T-cell (primary cell): ENCODE results near the gene AJUBA. TPM values are rescaled to one million over a fixed set of nuclear protein-coding genes. Genes with fewer than 3 reads are reported as not detected.
A peak's percentile ranks its signal among the peaks of the same experiment; 100 is the strongest.

ENCODE experiments used
- ATAC-seq, 4 experiments: fragments of 200-7000 bp in 3 of 4; fragments of 150-1000 bp in 1 of 4; cut with Tn5 transposase; replicated peaks in 1 of 4; 1 replicate in 3 of 4; 2 replicates in 1 of 4; pipeline ENCODE4 v1.10.0; 2021; ENCODE audit warnings: moderate library complexity in 3 of 4, mild to moderate bottlenecking in 2 of 4, moderate number of reproducible peaks in 1 of 4
- CTCF ChIA-PET, 2 donors: fragments of 300-600 bp; sonication (Branson Sonifier 250); formaldehyde crosslinking; loops; one replicate each; lab custom pipeline; 2022; ENCODE audit warnings: antibody characterized with exemption in 2 of 2; lab: Charles Lee
- POLR2A ChIA-PET, 2 donors: fragments of 300-600 bp; sonication (Branson Sonifier 250); formaldehyde crosslinking; loops; one replicate each; lab custom pipeline; 2022; ENCODE audit warnings: antibody characterized with exemption in 2 of 2; lab: Charles Lee
- DNase-seq, 35 experiments: peaks; one replicate each; pipeline versions ENCODE4 v3.0.0 to v3.0.0-alpha.2; 2013 to 2023
- H3K27ac ChIP-seq: one replicate; pipeline ENCODE4 v1.5.1; 2013; ENCODE audit warnings: low read length
- H3K27me3 ChIP-seq, 2 experiments: replicated peaks in 1 of 2; 1 replicate in 1 of 2; 2 replicates in 1 of 2; pipeline versions ENCODE4 v1.6.1 to v1.7.0; 2013; ENCODE audit warnings: low read length in 1 of 2, mixed read lengths in 1 of 2; ENCODE audit not compliant: control insufficient read depth in 2 of 2, insufficient read depth in 2 of 2; ENCODE audit errors: extremely low read depth in 1 of 2
- H3K36me3 ChIP-seq, 2 donors: 1 replicate in 1 of 2; 2 replicates in 1 of 2; pipeline versions ENCODE4 v1.6.1 to v1.7.0; 2013; ENCODE audit warnings: low read length in 1 of 2; ENCODE audit not compliant: control insufficient read depth in 2 of 2, insufficient read depth in 1 of 2; ENCODE audit errors: extremely low read depth in 1 of 2
- H3K4me1 ChIP-seq, 2 experiments: 1 replicate in 1 of 2; 2 replicates in 1 of 2; pipeline versions ENCODE4 v1.6.1 to v1.7.0; 2013; ENCODE audit warnings: low read length in 2 of 2, mixed read lengths in 1 of 2; ENCODE audit not compliant: insufficient read depth in 2 of 2, control insufficient read depth in 1 of 2; ENCODE audit errors: extremely low read depth in 1 of 2
- H3K4me3 ChIP-seq, 2 donors: 1 replicate in 1 of 2; 2 replicates in 1 of 2; pipeline versions ENCODE4 v1.5.1 to v1.7.0; 2013; ENCODE audit warnings: mild to moderate bottlenecking in 2 of 2, low read length in 1 of 2, moderate library complexity in 1 of 2; ENCODE audit not compliant: control insufficient read depth in 1 of 2; ENCODE audit errors: extremely low read depth in 1 of 2
- H3K9me3 ChIP-seq: 2 replicates; pipeline ENCODE4 v1.7.0; 2013
- H3K27ac Mint-ChIP-seq, 2 donors: one replicate each; pipeline ENCODE4 v1.8.0; 2020 to 2021; ENCODE audit warnings: mild to moderate bottlenecking in 2 of 2, mixed read lengths in 2 of 2
- H3K27me3 Mint-ChIP-seq, 2 donors: one replicate each; pipeline ENCODE4 v1.8.0; 2021 to 2022; ENCODE audit warnings: mixed read lengths in 2 of 2
- H3K36me3 Mint-ChIP-seq: one replicate; pipeline ENCODE4 v1.8.0; 2021; ENCODE audit warnings: mixed read lengths
- H3K4me1 Mint-ChIP-seq, 3 donors: one replicate each; pipeline ENCODE4 v1.8.0; 2020 to 2022; ENCODE audit warnings: mixed read lengths in 3 of 3, mild to moderate bottlenecking in 1 of 3
- H3K4me3 Mint-ChIP-seq, 3 donors: one replicate each; pipeline ENCODE4 v1.8.0; 2020 to 2022; ENCODE audit warnings: mild to moderate bottlenecking in 3 of 3, mixed read lengths in 3 of 3, moderate library complexity in 3 of 3
- H3K9me3 Mint-ChIP-seq, 3 donors: one replicate each; pipeline ENCODE4 v1.8.0; 2020 to 2022; ENCODE audit warnings: mixed read lengths in 3 of 3
- WGBS: methylation state at CpG from one replicate; pipeline ENCODE4 v1.1.5; 2013; ENCODE audit warnings: missing lambda C conversion rate; ENCODE audit not compliant: insufficient coverage; 5-methylcytosine and 5-hydroxymethylcytosine counted together
- total RNA-seq, 35 experiments: library from RNA in 6 of 35; stranded (reverse) in 6 of 35; fragments of 120-200 nt in 1 of 35; gene quantifications; one replicate each; pipeline versions ENCODE4 v1.2.1 to v1.2.4 and lab custom pipeline; 2013 to 2026

Gene AJUBA
- total RNA-seq, 5 donors from 2014 or later (not counting 1 experiment from before 2014, with no cell fraction given): 1.8 to 3.1 (median 2.4) TPM

- WGBS: no CpG with 5 or more reads among the region's 3 CpGs
- ATAC-seq (no peak), DNase-seq (no peak)
- peaks cover 9 to 20% of the 10 kb centered on the region in 2 experiments for H3K4me1 ChIP-seq
- H3K9me3 ChIP-seq: no peaks in the 10 kb centered on the region
- Mint-ChIP-seq H3K4me3 (no peak overlapping the region), H3K36me3 (no peaks in the 10 kb centered on the region), H3K27ac (peak overlapping the region in 1 of 2 donors; percentile 11), H3K4me1 (peaks cover 5 to 9% (median 9%) of the 10 kb centered on the region in 3 donors), H3K27me3 (no peaks in the 10 kb centered on the region), H3K9me3 (no peaks in the 10 kb centered on the region)
- H3K27ac ChIP-seq: no peak overlapping the region
- ChIA-PET CTCF (interaction anchor here in 1 of 2 donors (0.6 kb wide), 1 partner anchor 1080 kb away, joined by 4 read pairs; no protein-coding TSS in a partner anchor), POLR2A (interaction anchor here in 1 of 2 donors (0.6 kb wide), 1 partner anchor 11 kb away, joined by 6 read pairs; no protein-coding TSS in a partner anchor)
- H3K36me3 ChIP-seq: peaks cover 0 to 2% of the 10 kb centered on the region in 2 donors
- H3K4me3 ChIP-seq: no peak overlapping the region
- H3K27me3 ChIP-seq: no peaks in the 10 kb centered on the region
These were observed 50.2 kb downstream of the AJUBA start for GRCh38 chr14:22932146-22932545.

- peak in 1 of 4 experiments; percentile 1 for ATAC-seq
These were observed 52.4 kb downstream of the AJUBA start for GRCh38 chr14:22929961-22930364.

GRCh38 chr14:22929104-22929960, 53.0 kb downstream of the AJUBA start, which contains the start of gene PRMT5:
Gene PRMT5 (minus strand): TSS chr14:22929376. CDS start chr14:22929361, 15 bp downstream.
- Mint-ChIP-seq H3K27me3 (no peaks in the 10 kb centered on the region), H3K27ac (no peak within 1 kb of the TSS), H3K4me3 (no peak within 1 kb of the TSS), H3K36me3 (peaks cover 18% of the 10 kb centered on the region), H3K4me1 (peaks cover 5 to 19% (median 11%) of the 10 kb centered on the region in 3 donors), H3K9me3 (no peaks in the 10 kb centered on the region)
- ATAC-seq (peak; percentile 95 to 97 (median 97)), DNase-seq (peak; percentile 93 to 100 (median 98))
- H3K27ac ChIP-seq: peak within 1 kb of the TSS; percentile 89
- H3K4me3 ChIP-seq: peak within 1 kb of the TSS; percentile 97 to 99
- H3K27me3 ChIP-seq: no peaks in the 10 kb centered on the region
- H3K4me1 ChIP-seq: peaks cover 9 to 20% of the 10 kb centered on the region in 2 experiments
- CTCF ChIA-PET: interaction anchor here (0.5 to 3.5 kb wide), 36 partner anchors 8 to 1077 kb away, joined by 3 to 50 read pairs (median 4); partner anchors contain the start of genes ACIN1 (in 1 of the 2), AJUBA (in 1 of the 2), C14orf119 (in 1 of the 2) and CDH24 (in 1 of the 2)
- peaks cover 3 to 16% of the 10 kb centered on the region in 2 donors for H3K36me3 ChIP-seq
- POLR2A ChIA-PET: interaction anchor here (0.6 to 4.4 kb wide), 8 partner anchors 9 to 340 kb away, joined by 3 to 48 read pairs (median 5); partner anchors contain the start of genes ACIN1 (in 1 of the 2), C14orf119 (in 1 of the 2), DAD1 (in 1 of the 2) and OXA1L (in 1 of the 2)
- H3K9me3 ChIP-seq: no peaks in the 10 kb centered on the region
- WGBS: 0% methylated on average over 47 of the region's 51 CpGs

More at GRCh38 chr14:22929961-22930364, 52.4 kb downstream of the AJUBA start:
- H3K9me3 ChIP-seq: no peaks in the 10 kb centered on the region
- Mint-ChIP-seq H3K4me1 (peaks cover 5 to 19% (median 11%) of the 10 kb centered on the region in 3 donors), H3K4me3 (no peak overlapping the region), H3K36me3 (peaks cover 12% of the 10 kb centered on the region), H3K27me3 (no peaks in the 10 kb centered on the region), H3K27ac (no peak overlapping the region), H3K9me3 (no peaks in the 10 kb centered on the region)
- H3K4me3 ChIP-seq: peak overlapping the region; percentile 97 to 99
- CTCF ChIA-PET: interaction anchor here (0.5 to 3.5 kb wide), 34 partner anchors 9 to 1077 kb away, joined by 3 to 50 read pairs (median 4); partner anchors contain the start of genes ACIN1 (in 1 of the 2), AJUBA (in 1 of the 2), C14orf119 (in 1 of the 2) and CDH24 (in 1 of the 2)
- WGBS: 0% methylated on average over 1 of the region's 2 CpGs
- peak overlapping the region; percentile 89 for H3K27ac ChIP-seq
- H3K27me3 ChIP-seq: no peaks in the 10 kb centered on the region
- peaks cover 9 to 20% of the 10 kb centered on the region in 2 experiments for H3K4me1 ChIP-seq
- peaks cover 0 to 10% of the 10 kb centered on the region in 2 donors for H3K36me3 ChIP-seq
- peak in 1 of 35 experiments; percentile 9 for DNase-seq
- POLR2A ChIA-PET: interaction anchor here (0.5 to 4.4 kb wide), 6 partner anchors 11 to 1057 kb away, joined by 3 to 48 read pairs (median 5); partner anchors contain the start of genes ACIN1 (in 1 of the 2), C14orf119 (in 1 of the 2), DAD1 (in 1 of the 2) and OXA1L (in 1 of the 2)

- POLR2A ChIA-PET: interaction anchor here (0.6 to 4.4 kb wide), 6 partner anchors 9 to 339 kb away, joined by 3 to 48 read pairs (median 4); partner anchors contain the start of genes RBM23 (in 2 of the 2) and DAD1 (in 1 of the 2)
- DNase-seq: peak in 1 of 35 experiments; percentile 27
- no peaks in the 10 kb centered on the region for H3K9me3 ChIP-seq
- Mint-ChIP-seq H3K27me3 (no peaks in the 10 kb centered on the region), H3K9me3 (no peaks in the 10 kb centered on the region), H3K36me3 (peaks cover 26% of the 10 kb centered on the region), H3K4me3 (no peak overlapping the region), H3K27ac (no peak overlapping the region), H3K4me1 (peaks cover 5 to 19% (median 11%) of the 10 kb centered on the region in 3 donors)
- H3K27ac ChIP-seq: peak overlapping the region; percentile 89
- peaks cover 9 to 20% of the 10 kb centered on the region in 2 experiments for H3K4me1 ChIP-seq
- CTCF ChIA-PET: interaction anchor here (0.6 to 3.5 kb wide), 24 partner anchors 9 to 392 kb away, joined by 3 to 50 read pairs (median 4); partner anchors contain the start of genes ACIN1 (in 1 of the 2), AJUBA (in 1 of the 2), C14orf119 (in 1 of the 2) and CDH24 (in 1 of the 2)
- no peak for ATAC-seq
- no peaks in the 10 kb centered on the region for H3K27me3 ChIP-seq
- H3K4me3 ChIP-seq: peak overlapping the region; percentile 97 to 99
- peaks cover 5 to 24% of the 10 kb centered on the region in 2 donors for H3K36me3 ChIP-seq
- WGBS: 6% methylated on average over 11 of the region's 12 CpGs
These were observed 53.9 kb downstream of the AJUBA start for GRCh38 chr14:22928237-22929103.

GRCh38 chr14:22926316-22926715, 56.0 kb downstream of the AJUBA start:
- CTCF ChIA-PET: no interaction called here
- no peak for DNase-seq
- H3K27me3 Mint-ChIP-seq: no peaks in the 10 kb centered on the region
- H3K9me3 Mint-ChIP-seq: no peaks in the 10 kb centered on the region
- H3K36me3 Mint-ChIP-seq: peaks cover 41% of the 10 kb centered on the region
- Histone ChIP-seq H3K4me3 (no peak overlapping the region), H3K27me3 (no peaks in the 10 kb centered on the region), H3K4me1 (peaks cover 9 to 20% of the 10 kb centered on the region in 2 experiments), H3K9me3 (no peaks in the 10 kb centered on the region), H3K36me3 (peaks cover 5 to 37% of the 10 kb centered on the region in 2 donors), H3K27ac (no peak overlapping the region)
- peak overlapping the region in 1 of 3 donors; percentile 3 for H3K4me3 Mint-ChIP-seq
- no peak overlapping the region for H3K27ac Mint-ChIP-seq
- WGBS: 88% methylated on average over 2 of the region's 4 CpGs
- peaks cover 5 to 13% (median 5%) of the 10 kb centered on the region in 3 donors for H3K4me1 Mint-ChIP-seq
- POLR2A ChIA-PET: no interaction called here
- no peak for ATAC-seq
